GM19395 (cell line): Measurements from ENCODE around the gene LMTK2.

Experiments
- ATAC-seq: cut with Tn5 transposase; IDR thresholded peaks from one replicate; pipeline ENCODE4 v1.9.1; 2021; ENCODE audit warnings: mild to moderate bottlenecking, moderate library complexity; ENCODE audit not compliant: unreplicated experiment

LMTK2 gene

DNA sequence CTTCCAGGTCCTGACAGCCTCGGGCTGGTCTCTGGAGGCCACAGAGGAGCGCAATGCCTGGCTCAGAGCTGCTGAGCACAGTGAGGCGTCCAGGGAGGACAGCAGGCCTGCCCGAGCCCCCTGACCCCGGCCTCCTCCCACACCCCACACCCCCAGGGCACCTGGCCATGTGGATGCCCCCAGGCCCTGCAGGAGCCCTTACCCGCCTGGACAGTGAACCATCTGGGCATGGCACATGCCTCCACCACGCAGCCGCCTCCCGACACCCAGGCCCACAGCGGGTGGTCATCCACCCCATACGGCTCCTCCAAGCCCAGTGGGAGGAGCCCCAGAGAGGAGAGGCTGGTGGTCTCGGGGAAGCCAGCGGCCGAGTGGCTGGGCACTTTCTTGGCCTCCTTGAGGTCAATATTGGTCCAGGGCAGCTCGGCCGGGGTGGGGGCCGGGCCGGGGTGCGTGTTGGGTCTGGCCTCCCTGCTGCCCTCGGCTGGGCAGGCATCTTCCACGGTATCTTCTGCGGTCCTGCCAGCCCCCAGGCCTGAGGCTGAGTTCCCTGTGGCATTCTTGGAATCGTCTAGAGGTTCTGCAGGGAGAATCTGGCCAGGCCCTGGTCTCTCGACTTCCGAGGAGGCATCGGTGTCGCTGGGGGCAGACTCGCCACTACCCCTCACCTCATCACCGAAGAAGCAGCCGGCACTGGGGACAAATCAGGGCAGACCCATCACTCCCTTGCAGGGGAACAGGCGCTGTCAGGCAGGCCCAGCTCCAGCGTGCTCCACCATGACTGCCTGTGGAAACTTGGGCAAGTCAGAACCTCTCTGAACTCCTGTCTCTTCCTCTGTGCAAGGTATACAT, 126.8 kb downstream of the LMTK2 start:
- ATAC-seq = no peak

DNA sequence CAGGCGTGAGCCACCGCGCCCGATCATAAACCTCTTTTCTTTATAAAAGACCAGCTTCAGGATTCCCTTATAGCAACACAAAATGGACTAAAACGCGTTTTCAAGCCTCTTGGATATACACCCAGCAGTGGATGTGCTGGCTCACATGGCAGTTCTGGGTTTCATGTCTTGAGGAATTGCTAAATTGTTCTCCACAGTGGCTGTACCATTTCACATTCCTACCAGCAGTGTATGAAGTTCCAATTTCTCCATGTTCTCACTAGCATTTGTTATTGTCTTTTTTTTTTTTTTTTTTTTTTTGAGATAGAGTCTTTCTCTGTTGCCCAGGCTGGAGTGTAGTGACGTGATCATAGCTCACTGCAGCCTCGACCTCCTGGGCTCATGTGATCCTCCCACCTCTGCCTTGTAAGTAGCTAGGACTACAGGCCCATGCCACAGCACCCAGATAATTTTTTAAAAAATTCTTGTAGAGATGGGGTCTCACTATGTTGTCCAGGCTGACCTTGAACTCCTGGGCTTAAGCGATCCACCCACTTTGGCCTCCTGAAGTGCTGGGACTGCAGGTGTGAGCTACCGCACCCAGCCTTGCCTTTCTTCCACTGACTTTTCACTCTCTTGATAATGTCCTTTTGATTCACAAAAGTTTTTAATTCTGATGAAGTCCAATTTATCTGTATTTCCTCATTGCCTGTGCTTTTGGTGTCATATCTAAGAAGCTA, 127.9 kb downstream of the LMTK2 start:
- ATAC-seq = no peak

DNA sequence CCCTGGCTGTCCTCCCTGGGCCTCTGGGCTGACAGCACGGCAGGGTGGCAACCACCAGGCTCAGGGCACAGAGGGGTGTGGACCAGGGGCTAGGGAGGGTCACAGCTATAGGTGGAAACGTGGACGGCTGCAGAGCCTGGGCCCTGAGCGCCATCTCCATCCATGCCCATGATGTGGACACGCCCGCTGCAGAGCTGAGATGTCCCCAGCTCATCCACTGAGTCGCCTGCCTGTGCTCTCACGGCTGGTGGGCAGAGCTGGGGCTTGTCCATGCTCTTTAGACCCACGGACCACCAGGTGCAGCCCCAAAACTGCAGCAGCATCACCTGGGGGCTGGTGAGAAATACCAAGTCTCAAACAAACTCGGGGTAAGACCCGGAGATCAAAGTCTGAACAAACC, 129.2 kb downstream of the LMTK2 start:
- no peak for ATAC-seq

DNA sequence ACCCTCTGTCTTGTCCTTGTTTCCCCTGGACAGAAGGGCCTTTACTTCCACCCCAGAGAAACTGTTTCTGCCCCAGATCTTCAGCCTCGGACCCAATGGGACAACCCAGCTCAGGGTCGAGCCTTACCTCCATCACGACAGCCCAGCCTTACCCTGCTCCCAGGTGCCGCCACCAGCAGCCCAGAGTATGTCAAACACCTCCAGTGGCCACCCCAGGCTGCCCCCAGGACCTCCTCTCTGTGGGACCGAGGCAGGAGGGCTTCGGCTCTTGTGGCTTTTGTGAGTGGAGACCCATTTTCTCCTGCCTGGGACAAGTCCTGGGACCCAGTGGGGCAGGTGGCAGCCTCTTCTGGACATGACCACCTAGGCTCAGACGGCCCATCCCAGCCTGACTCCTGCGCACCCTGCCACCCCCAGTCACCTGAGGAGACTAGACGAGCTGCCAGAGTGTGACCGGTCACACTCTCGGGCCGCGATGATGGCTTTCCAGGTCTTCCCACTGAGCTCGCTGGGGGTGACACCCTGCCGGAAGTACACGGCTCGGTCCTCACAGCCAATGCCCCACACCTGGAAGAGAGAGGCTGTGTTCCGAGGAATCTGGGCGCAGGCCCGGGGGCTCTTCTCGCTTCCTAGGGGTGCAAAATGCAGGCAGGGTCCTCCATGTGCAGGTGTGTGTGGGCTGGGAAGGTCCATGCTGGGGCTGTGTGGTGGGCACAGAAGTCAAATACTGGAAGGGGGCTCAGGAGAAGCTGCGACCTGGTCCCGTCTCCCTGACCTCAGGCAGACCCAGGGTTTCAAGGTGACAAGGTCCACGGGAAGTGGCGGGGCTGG, 129.9 kb downstream of the LMTK2 start:
- ATAC-seq = no peak

DNA sequence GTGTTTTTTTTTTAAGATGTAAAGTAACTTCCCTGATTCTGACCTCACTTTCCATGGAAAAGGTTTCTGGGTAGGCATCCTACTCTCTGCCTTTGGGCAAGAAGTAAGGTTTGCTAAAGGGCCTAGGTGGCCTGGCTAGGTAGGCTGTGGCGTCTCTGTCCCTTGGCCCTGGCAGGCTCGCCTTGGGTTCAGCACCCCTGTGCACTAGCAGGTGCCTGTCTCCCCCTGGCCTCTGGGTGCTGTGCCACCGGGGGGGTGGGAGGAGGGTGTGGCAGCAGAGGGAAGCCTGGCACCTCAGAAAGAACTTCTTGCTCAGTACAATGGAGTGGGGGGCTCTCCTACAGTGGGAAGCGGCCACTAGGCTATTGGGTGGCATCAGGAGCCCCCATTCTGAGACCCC, 131.4 kb downstream of the LMTK2 start:
- ATAC-seq = no peak

DNA sequence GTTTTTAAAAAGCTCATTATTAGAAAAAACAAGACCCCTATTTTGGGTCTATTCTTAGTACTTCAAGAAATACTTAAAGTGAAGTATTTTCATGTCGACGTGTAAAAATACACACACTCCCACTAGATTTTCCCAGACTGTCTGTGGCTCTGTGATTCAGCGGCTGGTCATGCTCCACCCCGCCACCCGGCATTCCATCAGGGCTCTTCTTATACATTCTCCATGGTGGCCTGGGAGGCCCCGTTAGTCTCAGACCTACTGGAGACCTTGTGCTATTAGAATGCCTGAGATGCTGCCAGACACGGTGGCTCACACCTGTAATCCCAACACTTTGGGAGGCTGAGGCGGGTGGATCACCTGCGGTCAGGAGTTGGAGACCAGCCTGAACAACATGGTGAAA, 132.3 kb downstream of the LMTK2 start:
- ATAC-seq = no peak

DNA sequence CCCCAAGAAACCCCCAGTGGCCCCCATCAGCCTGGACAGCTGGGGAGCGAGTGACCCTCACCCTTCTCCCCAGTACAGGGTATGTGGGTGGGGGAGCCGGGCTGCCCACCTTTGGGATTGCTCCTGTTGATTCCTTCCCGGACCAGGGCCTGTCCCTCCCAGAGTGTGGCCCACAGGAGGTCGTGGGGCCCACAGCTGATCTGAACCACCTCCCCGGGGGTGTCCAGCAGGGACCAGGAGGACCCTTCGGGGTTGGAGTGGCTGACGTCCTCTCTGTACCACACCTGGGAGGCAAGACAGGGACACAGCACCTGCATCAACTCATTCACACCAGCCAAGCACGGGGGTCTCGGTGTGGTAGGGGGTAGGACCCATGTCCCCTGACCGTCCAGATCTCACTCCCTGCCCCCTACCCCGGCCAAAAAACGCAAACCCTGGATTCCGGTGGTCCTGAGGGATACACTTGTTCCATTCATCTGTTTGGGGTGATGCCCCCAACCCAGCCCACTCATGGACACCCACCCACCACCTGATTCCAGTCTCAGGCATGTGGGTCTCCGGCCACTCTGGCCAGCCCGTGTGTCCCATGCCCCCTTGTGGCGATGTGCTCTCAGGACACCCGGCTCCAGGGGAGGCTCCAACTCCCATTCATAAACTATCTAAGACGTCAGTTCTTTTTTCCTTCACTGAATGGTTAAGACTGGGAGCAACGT, 134.5 kb downstream of the LMTK2 start:
- ATAC-seq = peak; percentile 57

DNA sequence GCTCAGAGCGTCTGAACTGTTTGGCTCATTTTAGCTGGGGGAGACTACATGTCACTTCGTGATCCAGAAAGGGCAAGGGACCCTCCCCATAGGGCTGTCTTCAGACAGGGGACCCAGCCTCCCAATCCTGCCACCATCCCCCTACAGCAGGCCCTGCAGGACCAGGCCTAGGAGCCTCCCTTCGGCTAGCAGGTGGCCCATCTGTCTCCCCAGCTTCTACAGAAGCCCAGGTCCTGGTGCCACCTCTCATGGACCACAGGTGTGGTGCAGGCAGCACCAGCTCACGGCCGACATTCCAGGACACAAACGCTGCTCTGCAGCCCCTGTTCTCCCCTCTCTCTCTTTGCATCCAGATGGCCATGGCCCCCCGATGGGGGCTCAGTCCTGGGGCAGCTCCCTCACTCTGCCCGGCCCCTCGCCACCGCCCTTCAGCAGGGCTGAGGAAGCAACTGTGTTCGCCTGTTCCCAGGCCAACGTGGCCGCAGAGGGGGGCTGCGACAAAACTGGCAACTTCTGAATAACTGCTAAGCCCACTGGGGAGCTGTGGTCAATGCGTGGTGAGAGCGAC, 135.1 kb downstream of the LMTK2 start:
- ATAC-seq = peak; percentile 20

DNA sequence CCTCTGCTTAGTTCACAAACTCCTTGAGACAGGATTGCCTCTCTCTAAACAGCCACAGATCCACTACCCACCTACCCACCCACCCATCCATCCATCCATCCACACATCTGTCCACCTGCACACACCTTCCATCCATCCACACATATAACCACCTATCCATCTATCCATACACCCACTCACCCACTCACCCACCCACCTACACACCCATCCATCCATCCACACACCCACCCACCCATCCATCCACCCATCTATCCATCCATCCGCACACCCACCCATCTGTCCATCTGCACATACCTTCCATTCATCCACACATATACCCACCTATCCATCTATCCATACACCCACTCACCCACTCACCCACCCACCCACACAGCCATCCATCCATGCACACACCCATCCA, 135.7 kb downstream of the LMTK2 start:
- no peak for ATAC-seq

DNA sequence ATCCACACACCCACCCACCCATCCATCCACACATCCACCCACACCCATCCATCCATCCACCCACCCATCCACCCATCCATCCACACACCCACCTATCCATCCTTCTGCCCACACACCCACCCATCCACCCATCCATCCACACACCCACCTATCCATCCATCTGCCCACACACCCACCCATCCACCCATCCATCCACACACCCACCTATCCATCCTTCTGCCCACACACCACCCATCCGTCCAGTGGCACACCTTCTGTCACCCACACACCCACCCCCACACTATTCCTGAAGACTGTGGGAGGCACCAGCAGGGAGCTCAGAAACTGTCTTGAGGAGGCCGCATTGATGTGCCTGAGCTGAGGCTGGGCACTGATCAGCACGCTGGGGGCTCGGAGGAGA, 136.3 kb downstream of the LMTK2 start:
- no peak for ATAC-seq

DNA sequence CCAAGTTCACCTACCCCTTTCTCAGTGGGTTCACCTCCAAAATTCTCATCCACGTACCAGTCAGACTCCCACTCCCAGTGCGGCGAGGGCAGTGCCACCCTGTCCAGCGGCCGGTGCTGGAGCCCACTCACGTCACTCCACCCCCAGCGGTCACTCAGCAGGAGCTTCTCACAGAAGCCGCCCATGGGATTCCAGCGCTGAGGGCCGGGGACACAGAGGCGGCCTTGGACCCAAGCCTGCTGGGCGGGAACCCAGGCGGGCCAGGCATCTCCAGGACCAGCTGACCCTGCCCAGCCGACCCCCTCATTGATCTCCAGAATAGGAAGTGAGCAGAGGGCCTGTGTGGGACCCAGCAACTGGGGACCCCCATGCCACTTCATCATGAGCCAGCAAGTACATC, 138.2 kb downstream of the LMTK2 start:
- no peak for ATAC-seq

DNA sequence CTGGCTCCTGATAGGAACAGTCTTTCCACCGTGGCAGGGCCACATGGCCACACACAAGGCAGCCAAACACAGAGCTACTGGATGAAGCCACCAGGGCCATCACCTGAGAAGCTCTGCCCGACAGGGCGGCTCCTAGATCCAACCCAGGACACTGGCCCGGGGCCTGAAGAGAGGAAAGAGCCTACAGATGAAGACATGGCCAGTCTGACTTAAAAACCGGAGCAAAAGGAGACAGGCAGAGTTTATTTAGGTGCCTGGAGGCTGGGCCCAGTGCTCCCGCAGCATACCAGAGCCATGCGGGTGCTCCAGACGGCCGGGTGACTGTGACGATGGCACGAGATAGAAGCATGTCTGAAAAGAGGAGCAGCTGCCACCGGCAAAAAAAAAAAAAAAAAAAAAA, 141.5 kb downstream of the LMTK2 start:
- no peak for ATAC-seq

DNA sequence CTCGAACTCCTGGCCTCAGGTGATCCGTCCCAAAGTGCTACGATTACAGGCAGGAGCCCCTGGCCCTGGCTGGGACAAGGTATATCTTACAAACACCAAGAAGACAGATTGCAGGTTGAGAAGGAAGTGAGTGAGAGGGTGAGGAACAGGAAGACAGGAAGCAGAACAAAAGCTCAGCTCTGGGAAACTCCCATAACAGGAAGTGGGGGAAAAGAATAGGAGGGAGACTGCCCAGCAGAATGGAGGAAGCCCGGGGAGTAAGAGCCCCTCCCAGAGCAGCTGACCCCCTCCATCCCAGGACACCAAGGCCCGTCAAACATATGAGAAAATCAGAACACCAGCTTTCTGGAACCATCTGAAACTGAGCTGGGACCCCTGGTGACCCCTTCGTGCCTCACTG, 142.4 kb downstream of the LMTK2 start:
- ATAC-seq = no peak

DNA sequence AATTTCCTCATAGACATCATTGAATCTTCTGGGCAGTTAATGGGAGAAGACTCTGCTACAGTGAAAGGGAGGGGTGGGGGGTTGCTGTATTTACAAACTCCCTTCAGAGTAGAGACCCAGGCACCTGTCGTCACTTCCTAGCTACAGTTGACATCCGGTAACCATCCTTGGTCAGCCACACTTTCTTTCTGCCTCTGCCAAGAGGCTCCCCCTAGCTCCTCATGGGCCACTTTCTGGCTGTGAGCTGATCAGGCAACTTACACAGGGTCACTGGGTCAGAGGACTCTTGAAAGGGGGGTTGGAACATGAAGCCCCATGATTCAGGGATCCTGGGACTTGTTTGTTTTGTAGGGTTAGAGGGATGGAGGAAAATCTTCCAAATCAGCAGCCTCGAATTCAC, 144.1 kb downstream of the LMTK2 start:
- no peak for ATAC-seq

DNA sequence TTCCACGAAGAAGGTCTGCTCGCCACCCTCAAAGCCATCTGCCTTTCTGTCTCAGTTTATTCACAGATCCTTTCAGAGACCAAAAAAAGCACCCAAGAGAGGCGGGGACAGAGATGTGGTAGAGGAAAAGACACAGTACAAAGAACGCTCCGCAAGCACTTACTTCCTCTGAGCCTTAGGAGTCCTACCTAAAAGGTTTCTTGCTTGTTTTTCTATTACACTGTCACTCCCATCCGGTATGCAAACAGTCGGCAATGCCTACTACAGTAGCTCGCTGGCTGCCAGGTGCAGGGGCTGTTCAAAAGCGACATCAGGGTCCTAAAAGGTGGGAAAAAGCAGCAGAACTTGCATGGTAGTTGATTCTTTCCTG, 144.6 kb downstream of the LMTK2 start:
- peak; percentile 49 for ATAC-seq

DNA sequence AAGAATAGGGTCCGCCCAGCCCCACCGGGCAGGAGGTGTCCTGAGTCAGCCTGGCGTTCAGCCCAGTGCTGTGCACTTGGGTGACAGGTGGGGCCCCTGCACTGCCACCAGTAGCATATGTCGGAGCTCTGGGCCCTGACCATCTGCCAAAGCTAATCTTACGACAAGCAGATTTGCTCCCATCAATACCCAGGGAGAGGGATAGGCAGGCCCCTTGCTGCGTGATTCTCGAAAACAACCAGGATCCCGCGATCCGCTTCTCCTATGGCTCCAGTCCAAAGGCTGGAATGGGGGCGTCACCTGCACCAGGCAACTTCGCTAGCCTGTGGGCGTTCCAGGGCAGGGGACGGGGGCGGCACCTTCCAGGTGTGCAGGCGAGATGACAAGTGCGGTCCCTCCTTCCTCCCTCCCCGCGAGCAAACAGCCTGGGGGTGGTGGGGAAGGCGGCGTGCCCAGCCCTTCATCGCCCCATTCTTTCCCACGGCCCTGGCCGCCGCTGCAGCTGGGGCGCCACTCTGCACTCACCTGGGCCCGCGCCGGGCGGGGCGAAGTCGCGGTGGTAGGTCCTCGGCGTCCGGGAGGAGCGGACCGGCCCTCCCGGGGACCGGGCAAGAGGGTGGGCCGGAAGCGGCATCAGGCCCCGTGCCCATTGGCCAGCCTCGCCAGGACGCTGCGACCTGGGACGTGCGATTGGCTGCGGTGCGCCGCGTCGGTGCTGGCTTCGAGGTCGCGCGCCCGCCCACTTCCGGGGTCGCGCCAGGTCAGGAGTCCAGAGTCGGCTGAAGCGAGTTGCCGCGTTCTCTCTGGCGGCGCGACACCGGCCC, 145.2 kb downstream of the LMTK2 start, which contains the start of gene TECPR1:
TECPR1 (minus strand) TSS at position 632 of the 824 bp plus-strand sequence. CDS start 6,086 bp downstream, outside the sequence.
- ATAC-seq = peak; percentile 94

DNA sequence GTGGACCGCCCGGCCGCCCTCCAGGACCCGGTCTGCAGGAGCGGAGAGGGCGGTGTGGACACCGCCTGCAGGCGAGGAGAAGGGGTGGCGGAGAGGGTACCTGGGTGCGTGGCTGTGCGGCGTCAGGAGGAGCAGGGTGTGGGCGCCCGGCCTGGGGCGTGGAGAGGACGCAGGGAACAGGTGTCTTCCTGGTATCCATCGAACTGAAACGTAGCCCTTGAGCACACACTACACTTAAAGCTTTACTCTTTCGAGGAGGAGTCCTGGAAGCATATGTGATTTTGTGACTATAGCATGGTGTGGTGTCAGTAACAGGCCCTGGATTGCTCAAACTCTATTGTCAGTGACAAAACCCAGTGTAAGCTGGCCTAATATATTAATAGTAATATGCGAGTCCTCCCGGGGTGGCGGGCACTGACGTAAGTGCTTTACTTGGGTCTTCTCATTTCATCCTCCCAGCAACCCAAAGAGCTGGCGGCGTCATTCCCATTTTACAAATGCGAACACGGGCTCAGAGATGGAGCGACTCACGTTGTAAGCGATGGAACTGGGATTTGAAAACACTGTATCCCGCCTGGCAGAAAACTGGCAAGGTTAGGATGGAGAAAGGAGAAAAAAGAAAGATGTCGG, 145.9 kb downstream of the LMTK2 start:
- peak; percentile 34 for ATAC-seq

DNA sequence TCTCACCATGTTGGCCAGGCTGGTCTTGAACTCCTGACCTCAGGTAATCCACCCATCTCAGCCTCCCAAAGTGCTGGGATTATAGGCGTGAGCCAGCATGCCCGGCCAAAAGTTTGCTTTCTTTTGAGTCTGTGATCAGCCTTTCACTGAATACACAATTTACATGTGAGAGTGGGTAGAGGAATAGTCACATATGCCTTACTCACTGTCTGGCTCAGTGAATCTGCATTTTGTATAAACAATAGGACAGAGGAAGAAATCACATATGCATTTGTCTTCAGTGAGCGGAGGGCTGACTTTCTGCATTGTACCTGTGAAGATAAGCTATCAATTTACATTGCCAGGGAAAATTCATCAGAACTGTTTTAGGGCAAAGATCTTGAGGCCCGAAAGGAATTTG, 147.9 kb downstream of the LMTK2 start:
- no peak for ATAC-seq

DNA sequence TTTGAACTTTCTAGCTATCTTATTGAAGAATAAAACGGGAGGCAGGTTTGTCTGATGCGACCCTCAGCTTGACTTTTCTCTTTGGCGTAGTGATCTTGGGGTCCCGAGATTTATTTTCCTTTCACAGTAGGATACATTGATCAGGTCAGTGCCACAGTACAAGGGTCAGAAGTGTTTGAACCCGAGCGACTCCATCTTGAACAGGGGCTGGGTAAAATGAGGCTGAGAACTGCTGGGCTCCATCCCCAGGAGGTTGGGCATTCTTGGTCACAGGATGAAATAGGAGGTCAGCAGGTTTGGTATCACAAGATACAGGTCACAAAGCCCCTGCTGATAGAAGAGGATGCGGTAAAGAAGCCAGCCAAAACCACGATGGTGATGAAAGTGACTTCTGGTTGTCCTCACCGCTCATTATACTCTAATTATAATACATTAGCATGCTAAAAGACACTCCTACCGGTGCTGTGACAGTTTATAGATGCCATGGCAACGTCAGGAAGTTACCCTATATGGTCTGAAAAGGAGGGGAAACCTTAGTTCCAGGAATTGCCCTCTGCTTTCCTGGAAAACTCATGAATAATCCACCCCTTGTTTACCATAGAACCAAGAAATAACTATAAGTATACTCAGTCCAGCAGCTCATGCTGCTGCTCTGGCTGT, 148.4 kb downstream of the LMTK2 start:
- no peak for ATAC-seq
